ENCODE data around the gene RAB43.
A peak's percentile ranks its signal among the peaks of the same experiment; 100 is the strongest.
"Not testable (repeated sequence)": the region's sequence is repeated elsewhere in the genome, so short reads cannot be mapped to it uniquely, and the experiment has no call there.

RAB43 gene

DNA sequence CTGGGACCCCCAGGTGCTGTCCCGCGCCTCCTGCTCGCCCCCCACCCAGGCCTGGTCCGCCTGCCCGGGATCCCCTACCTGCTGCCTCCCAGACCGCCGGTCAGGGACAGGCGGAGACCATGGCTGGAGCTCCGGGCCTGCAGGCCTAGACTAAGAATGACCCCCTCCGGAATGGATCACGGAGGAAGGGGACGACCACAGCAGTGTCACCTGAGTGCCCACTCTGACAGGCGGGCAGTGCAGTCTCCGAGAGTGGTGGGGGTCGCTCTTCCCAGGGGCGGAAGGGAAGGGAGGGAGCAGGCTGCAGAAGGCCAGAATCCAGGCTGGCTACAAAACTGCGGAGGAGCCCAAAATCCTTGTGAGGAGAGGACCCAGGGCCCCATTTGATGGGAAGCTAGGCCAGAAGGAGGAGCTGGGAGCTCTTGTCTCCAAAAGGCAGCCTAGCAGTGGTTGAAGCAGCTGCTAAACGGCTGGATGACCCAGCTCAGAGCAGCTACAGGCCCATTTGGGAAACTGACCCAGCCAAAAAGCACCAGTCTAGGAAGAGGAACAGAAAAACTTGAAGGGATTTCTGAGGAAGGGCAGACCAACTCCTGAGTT, 908 bp upstream of the RAB43 start:
- peak; percentile 58 for DNase-seq (ENCODE audit: low spot score)

DNA sequence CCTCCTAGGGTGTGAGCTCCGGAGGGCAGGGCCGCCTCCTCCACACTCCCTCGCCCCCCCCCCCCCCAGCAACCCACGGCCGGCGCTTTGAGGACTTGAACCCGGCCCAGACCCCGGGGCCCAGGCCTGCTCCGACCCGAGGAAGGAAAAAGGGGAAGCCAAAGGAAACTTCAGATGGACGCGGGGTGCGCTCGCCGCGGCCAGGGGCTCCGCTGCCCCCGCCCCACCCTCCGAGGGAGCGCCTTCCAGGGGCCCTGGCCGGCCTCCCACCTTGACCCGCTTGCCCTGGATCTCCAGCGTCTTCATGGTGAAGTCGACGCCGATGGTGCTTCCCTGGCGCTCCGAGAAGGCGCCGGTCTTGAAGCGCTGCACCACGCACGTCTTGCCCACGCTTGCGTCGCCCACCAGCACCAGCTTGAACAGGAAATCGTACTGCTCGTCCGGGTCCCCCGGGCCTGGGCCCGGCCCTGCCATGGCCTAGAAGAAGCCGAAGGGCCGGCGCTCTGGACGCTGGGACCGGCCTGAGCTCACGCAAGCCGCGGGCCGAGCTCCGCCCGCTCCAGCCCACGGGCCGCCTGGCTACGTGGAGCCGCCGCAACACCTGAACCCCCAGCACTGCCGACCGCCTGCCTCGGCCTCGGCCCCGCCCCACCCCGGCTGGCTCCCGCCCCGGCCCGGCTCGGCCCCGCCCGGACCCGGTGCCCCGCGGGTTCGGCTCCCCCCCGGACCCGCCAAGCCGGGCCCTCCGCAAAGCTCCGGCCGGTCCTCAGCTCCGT, 400 bp downstream of the RAB43 start:
- no peak for DNase-seq (ENCODE audit: low spot score)

GRCh38 chr3:129120254-129121004, 1.2 kb downstream of the RAB43 start:
- DNase-seq (ENCODE audit: low spot score): peak; percentile 94

- no peak for DNase-seq (ENCODE audit: low spot score)
Observed at GRCh38 chr3:129119365-129120100, 2.1 kb downstream of the RAB43 start.

GRCh38 chr3:129118745-129119144, 2.9 kb downstream of the RAB43 start:
- DNase-seq (ENCODE audit: low spot score): no peak

GRCh38 chr3:129117134-129117533, 4.5 kb downstream of the RAB43 start:
- no peak for DNase-seq (ENCODE audit: low spot score)

DNA sequence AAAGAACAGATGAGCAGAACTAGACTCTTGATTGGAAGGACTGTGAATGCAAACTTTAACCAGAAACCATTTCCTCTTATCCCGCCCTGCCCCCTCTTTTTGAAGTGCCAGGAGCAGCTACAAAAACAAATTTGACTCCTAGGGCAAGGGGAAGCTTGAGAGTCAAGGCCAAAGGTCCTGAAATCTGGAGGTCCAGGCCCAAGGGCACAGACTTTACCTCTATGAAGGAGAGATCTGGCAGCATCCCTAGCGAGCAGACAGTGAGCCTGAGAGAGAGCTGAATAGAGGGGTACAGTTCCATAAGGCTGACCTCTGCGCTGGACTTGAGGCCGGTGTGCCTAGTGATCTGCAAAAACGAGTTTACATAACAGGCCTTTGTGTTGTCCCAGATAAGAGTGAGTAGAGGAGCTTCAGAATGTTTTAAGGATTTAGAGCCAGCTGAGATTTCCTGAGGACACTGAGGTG, 5.1 kb downstream of the RAB43 start:
- no peak for DNase-seq (ENCODE audit: low spot score)

DNA sequence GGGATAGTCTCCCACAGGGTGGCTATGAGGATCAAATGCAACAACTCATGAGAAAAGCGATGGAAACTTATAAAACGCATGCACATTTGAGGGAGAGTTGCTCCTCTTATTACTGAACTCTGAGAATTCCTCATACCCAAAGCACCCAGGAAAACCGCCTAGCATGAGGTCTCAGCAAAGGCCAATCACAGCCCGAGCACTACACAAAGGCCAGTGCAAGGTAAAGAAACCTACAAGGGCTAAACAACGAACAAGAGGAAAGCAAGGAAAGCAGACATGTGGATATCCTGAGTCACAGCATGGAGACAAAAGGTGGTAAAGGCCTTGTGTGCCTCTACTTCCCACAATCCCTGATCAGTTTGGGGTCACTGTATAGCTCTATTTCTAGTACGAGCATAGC, 7.1 kb downstream of the RAB43 start:
- no peak for DNase-seq (ENCODE audit: low spot score)

GRCh38 chr3:129112308-129113052, 9.1 kb downstream of the RAB43 start:
- no peak for DNase-seq (ENCODE audit: low spot score)

DNA sequence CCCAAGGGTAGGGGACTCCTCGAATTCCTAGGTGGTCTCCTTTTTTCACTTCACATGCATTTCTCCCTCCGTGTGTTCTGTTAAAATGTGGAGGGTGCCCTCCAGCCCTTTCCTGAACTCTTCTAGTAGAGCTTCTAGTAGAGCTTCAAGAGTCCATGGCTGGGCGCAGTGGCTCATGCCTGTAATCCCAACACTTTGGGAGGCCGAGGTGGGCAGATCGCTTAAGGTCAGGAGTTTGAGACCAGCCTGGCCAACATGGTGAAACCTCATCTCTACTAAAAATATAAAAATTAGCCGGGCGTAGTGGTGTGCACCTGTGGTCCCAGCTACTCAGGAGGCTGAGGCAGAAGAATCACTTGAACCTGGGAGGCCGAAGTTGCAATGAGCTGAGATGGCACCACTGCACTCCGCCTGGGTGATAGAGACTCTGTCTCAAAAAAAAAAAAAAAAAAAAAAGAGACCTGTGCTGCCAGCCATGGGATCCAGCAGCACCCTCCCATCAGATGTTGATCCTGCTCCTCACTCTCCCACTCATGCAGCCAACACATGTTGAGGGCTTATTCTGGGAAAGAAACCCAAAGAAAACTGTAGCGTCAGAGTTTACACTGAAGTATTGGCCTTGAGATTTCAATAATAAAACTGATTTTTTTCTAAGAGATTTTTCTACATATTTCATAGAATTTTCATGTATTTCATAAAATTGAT, 10.4 kb downstream of the RAB43 start:
- DNase-seq (ENCODE audit: low spot score): not testable (repeated sequence)

DNA sequence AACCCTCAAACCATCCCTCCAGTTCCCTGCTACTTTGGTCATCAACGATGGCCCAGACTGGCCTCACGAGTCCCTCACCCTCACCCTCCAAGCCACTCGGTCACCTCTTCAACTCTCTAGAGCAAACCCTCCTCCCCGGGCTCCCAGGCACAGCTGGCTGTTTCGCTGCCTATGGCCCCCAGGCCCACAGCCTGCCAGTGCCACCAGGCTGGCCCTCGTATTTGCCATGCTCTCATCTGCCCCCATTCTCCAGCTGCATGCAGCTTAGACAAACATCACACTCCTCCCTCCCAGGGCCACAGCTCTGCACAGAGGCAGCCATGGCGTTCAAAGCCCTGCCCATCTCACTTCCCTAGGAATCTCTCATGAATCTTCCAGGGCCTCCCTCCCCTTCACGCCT, 13.8 kb downstream of the RAB43 start:
- no peak for DNase-seq (ENCODE audit: low spot score)

DNA sequence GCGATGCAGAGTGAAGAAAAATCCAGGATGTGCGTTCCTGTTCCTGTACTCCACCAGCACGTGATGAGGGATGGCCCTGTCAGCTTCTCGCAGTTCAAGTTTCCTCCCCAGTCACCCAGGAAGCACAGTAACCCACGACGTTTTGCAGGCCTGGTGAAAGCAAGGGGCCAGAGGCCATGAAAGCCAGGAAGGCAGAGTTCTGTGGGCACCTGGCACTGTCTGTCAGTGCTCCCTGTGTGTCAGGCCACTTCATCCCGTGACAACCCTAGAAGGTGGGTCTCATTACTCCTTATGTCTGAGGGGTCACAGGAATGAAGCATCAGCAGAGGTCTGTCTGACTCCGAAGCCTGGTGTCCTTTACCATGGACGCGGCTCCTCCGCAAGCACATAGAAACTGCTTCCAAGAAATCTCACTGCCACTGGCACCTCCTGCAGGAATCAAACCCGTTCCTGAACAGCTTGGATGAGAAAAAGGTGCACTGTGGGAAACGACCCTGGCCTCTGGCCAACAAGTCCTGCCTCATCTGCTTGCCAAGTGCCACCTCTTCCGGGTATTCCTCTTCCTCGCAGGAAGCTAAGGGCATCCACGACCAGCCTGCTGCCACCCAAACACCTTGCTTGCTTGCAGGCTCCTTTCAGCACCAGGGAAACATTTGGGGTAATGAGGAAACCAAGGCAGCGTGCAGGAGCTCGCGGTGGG, 14.6 kb downstream of the RAB43 start:
- no peak for DNase-seq (ENCODE audit: low spot score)

DNA sequence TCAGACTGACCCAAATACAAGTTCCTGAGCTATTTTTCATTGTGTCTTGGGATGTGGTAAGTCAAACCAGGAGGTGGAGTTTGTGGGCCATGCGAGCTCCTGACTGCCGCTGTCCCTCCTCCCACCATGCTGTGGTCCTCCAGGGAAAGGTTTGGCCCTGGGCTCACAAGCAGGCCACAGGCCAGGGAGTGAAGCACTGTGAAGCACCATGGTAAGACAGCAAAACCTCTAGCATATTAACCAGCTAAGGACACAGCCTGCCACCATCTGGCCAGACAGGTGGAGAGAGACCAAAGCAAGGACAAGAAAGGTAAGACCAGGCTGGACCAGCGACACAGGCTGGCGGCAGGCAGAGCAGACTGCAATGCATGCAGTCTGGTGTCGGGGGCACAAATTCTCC, 15.3 kb downstream of the RAB43 start:
- DNase-seq (ENCODE audit: low spot score): no peak

DNA sequence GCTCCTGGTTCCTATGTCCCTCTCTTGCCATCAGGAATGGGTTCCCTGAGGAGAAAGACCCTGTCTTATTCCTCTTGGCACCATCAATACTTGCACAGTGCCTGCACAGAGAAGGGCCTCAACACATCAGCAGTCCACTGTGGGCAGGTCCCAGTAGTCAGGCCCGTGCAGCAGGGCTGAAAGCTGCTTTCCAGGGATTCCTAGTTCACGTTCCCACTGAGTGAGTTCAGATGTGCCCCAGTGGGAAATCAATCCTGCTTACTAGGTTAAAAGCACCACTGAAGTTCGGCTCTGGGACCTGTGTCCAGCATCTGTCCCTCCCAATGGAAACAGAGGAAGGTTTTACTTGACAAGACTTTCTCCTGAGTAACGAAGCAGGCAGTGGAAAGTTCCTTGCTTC, 15.7 kb downstream of the RAB43 start:
- no peak for DNase-seq (ENCODE audit: low spot score)

GRCh38 chr3:129104498-129105079, 17.0 kb downstream of the RAB43 start:
- no peak for DNase-seq (ENCODE audit: low spot score)

GRCh38 chr3:129104051-129104450, 17.6 kb downstream of the RAB43 start:
- no peak for DNase-seq (ENCODE audit: low spot score)

DNA sequence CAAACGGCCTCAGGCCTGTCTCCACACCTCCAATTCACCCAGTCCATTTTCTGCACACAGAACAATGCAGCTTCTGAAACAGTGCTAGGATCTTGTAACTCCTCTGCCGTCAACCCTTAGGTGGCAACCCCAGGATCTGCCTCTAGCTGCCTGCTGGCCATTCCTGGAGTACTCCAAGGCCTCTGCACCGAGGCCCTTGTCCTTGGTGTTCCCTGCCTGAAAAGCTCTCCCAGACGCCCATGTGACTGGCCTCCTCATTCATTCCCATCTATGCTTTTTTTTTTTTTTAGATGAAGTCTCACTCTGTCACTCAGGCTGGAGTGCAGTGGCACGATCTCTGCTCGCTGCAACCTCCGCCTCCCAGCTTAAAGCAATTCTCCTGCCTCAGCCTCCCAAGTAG, 18.3 kb downstream of the RAB43 start:
- DNase-seq (ENCODE audit: low spot score): no peak

DNA sequence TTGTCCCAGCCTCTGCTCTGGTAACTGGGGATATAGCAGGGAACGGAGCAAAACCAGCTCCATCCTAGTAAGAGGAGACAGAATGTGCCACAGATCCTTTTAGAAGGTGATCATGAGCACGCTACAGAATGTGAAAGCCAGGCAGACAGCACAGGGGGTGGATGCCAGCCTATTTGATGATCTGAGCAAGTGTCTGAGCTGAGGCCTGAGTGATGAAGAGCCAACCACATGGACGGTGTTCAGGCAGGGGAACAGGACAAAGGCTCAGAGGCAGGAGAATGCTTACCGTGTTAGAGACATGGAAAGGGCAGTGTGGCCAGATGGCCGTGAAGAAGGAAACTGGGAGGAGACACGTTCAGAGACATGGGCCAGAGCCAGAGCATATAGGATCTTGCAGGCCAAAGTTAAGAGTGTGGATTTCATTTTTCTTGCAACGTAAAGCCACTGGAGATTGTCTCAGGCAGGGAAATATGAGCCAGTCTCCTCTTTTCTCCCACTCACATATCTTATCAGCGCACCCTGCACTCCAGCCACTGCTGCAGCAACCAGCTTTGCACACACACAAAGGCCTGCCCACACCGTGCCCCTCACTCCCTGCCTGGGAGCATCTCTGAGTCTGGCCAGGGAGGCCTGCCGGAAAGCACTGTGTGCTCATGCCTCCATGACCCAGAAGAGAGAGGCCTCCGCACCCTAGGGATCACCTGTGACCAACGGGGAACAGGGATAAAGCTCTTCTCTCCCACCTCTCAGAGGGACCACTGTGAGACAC, 20.1 kb downstream of the RAB43 start:
- DNase-seq (ENCODE audit: low spot score): no peak

DNA sequence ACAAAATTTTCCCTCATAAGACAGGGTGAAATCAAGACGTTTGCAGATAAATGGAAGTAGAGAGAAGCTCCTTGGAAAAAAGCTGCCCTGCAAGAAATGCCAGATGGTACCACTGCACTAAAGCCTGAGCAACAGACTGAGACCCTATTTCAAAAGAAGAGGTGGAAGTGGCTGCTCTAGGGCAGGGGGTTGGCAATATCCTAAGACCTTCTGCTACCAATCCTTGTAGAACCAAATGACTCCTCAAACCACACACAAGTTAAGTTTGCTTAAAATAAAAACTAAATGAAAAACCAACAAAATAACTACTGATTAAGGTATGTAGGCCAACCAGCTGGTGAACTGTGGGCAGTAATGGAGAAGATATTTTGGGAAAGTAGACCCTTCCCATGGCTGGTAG, 21.3 kb downstream of the RAB43 start:
- no peak for DNase-seq (ENCODE audit: low spot score)

Data from AG08396 (cell line).